ENCODE measurements around the gene FLII. TPM values are rescaled to one million over a fixed set of nuclear protein-coding genes. Genes with fewer than 3 reads are reported as not detected.

FLII gene
- total and polyA plus RNA-seq, 2 donors (not counting 3 experiments of a cell fraction or from before 2014, with no cell fraction given), result 397 to 582 TPM

- H3K36me3 ChIP-seq (ENCODE audit: control insufficient read depth in 2 of 2, extremely low read depth in 1 of 2, insufficient read depth in 2 of 2, low read length in 2 of 2), result peaks cover 17 to 58% of the 10 kb centered on the region in 2 experiments
- FAIRE-seq, result no peak
- POLR2A ChIA-PET, result interaction anchor here (1.3 kb wide), 1 partner anchor 24 kb away, joined by 4 read pairs; the partner anchor contains the start of gene LLGL1
Observed at GRCh38 chr17:18248811-18249210, 9.7 kb downstream of the FLII start.

More at GRCh38 chr17:18248811-18249210, 9.7 kb downstream of the FLII start:
- intact Hi-C loops (cut with micrococcal nuclease) (loop anchor here (5.0 kb wide), 1 partner anchor 53 kb away; no protein-coding TSS in a partner anchor), dilution Hi-C loops (cut with MboI; ENCODE audit: extremely low pct_ligation_motif_present, low sequenced_read_pairs) (no loop called here)
- Histone ChIP-seq H3K9ac (replicated peaks; ENCODE audit: extremely low read depth, insufficient read depth, low read length) (peak overlapping the region; percentile 33), H3K27me3 (ENCODE audit: control insufficient read depth in 2 of 2, insufficient read depth in 2 of 2, low read length in 2 of 2) (no peaks in the 10 kb centered on the region), H3K4me1 (ENCODE audit: control insufficient read depth, extremely low read depth, insufficient read depth, low read length) (peaks cover 23% of the 10 kb centered on the region), H3K79me2 (ENCODE audit: control insufficient read depth, insufficient read depth, low read length) (no peaks in the 10 kb centered on the region), H3K27ac (ENCODE audit: insufficient read depth, low read depth, low read length) (peak overlapping the region; percentile 82), H3K4me2 (ENCODE audit: insufficient read depth, low read length) (no peak overlapping the region), H3K9me3 (replicated peaks; ENCODE audit: control insufficient read depth, insufficient read depth, low read length) (no peaks in the 10 kb centered on the region), H2AFZ (ENCODE audit: low read depth, low read length) (no peak overlapping the region), H4K20me1 (replicated peaks; ENCODE audit: control insufficient read depth, extremely low read depth, insufficient read depth, low read length) (no peaks in the 10 kb centered on the region), H3K4me3 (replicated peaks in 1 of 3; ENCODE audit: insufficient read depth in 1 of 3, low read depth in 1 of 3, low read length in 3 of 3) (no peak overlapping the region), H3K9me1 (replicated peaks; ENCODE audit: control insufficient read depth, extremely low read depth, insufficient read depth, low read length) (no peaks in the 10 kb centered on the region)
- no peak for DNase-seq (ENCODE audit: low read depth, low spot score)
- CTCF ChIA-PET, result interaction anchor here (0.6 to 2.5 kb wide), 18 partner anchors 8 to 248 kb away, joined by 3 to 13 read pairs (median 3); no protein-coding TSS in a partner anchor
- BruUV-seq (replicated peaks), result TSS peak; percentile 68
- no peak for TF ChIP-seq EZH2 (IDR thresholded peaks at IDR 0.05; ENCODE audit: borderline replicate concordance, low read depth, low read length, severe bottlenecking)
- TF ChIP-seq POLR2AphosphoS5 (IDR thresholded peaks at IDR 0.05; ENCODE audit: insufficient read depth, low read depth, low read length), result no peak
- no peak for TF ChIP-seq FOS (IDR thresholded peaks at IDR 0.05; ENCODE audit: borderline replicate concordance, insufficient read depth, low read length)
- no peak for TF ChIP-seq CTCF (IDR thresholded peaks at IDR 0.05; ENCODE audit: extremely low read depth in 1 of 2, insufficient read depth in 1 of 2, low read depth in 1 of 2, low read length in 2 of 2)
- TF ChIP-seq MAX (IDR thresholded peaks at IDR 0.05; ENCODE audit: insufficient read depth, insufficient read length), result no peak
- TF ChIP-seq MYC (IDR thresholded peaks at IDR 0.05; ENCODE audit: low read depth, low read length), result no peak
- TF ChIP-seq JUN (IDR thresholded peaks at IDR 0.05; ENCODE audit: borderline replicate concordance, insufficient read depth, insufficient read length, low read depth), result no peak
- no peak for TF ChIP-seq POLR2A (IDR thresholded peaks at IDR 0.05; ENCODE audit: low read depth, low read length)
- no peak for TF ChIP-seq GATA2 (IDR thresholded peaks at IDR 0.05; ENCODE audit: insufficient read depth, insufficient read length, low read depth, low read length)

Data from endothelial cell of umbilical vein (primary cell).